ELF-1 (cell line): Measurements from ENCODE around the gene CCSER2.
"Not testable (repeated sequence)": the region's sequence is repeated elsewhere in the genome, so short reads cannot be mapped to it uniquely, and the experiment has no call there.

ENCODE experiments used
- DNase-seq: peaks from one replicate; pipeline ENCODE4 v3.0.0-alpha.2; 2016; ENCODE audit warnings: low read depth, low spot score

Gene CCSER2

GRCh38 chr10:84395581-84395980 is 67.2 kb downstream of the CCSER2 start:
- no peak for DNase-seq

GRCh38 chr10:84397735-84398144 is 69.4 kb downstream of the CCSER2 start:
- no peak for DNase-seq

DNA sequence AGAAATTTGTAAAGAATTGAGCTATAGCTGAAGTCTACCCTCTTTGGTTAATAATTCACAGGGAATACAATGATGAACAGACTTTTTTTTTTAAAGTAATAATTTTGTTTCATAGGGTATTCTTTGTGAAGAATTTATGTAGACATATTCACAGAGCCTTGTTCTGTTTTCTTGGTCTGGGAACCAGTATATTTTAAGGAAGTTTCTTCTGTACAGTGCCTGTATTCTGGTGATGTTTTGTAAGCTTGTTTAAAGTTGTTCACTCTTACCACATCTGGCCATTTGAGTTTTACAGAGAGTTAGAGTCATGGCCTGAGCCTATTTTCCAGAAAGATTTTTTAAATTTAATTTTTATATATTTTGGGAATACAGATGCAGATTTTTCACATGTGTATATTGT is 70.3 kb downstream of the CCSER2 start:
- DNase-seq, result no peak

DNA sequence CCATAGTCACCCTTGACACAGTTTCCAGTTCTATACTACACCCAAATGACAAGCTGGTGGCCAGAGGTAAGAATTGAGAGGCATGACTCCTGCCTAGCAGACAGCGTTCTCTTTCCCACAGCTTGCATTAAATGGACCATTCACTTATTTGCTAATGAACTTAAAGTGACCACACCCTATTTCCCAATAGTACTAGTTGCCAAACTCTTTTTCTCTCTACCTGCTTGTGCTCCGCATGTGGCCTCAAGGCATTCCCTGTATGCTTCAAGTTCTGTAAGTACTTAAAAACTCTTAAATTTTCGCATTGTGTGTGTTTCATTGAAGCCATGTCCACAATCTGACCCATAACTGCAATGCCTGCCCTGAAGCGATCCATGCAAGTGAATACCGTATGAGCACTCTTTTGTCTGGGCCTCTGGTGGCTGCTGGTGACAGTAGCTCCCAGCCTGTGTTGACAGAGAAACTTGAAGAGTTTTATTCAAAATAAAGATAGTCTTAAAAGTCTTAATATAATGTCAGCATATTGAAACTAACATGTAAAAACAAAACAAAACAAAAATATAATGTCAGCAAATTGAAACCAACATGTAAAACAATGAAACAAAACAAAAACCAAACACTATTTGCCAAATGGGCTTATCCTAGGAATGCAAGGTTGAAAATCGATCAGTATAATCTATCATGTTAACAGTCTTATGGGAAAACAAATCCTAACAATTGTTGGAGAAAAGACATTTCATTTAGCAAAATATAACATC is 73.6 kb downstream of the CCSER2 start:
- DNase-seq, result peak; percentile 13

DNA sequence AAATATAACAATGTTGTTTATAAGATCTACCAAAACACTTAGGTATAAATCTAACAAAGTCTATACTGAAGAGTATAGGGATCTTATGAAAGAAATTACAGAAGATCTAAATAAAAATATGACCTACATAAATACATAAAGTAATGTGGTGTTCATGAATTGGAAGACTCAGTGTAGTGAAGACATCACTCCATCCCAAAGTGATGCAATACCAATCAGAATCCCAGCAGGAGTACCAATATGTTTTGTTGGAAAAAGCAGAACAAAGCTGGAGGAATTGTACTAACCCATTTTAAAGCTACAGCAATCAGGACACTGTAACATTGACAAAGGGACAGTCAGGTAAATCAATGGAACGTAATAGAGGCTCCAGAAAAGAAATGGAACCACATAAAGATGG is 76.4 kb downstream of the CCSER2 start:
- no peak for DNase-seq

DNA sequence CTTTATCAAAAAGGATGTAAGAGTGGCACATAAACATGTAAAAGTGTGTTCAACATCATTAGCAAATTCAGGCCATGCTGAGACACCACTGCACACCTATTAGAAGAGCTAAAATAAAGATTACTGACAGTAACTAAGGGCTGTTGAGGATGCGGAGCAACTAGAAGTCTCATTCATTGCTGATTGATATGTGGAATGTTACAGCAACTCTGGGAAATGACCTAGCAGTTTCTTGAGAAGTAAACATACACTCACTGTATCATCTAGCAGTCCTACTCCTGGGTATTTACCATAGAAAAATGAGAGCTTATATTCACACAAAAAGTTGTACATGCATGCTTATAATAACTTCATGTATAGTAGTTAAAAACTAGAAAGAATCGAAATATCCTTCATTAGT is 77.3 kb downstream of the CCSER2 start:
- no peak for DNase-seq

GRCh38 chr10:84406561-84406960 is 78.2 kb downstream of the CCSER2 start:
- DNase-seq, result no peak

GRCh38 chr10:84407388-84408049 is 79.1 kb downstream of the CCSER2 start:
- DNase-seq, result no peak

- DNase-seq, result no peak
Measured at GRCh38 chr10:84412482-84412881, 84.1 kb downstream of the CCSER2 start.

GRCh38 chr10:84414110-84414509 is 85.7 kb downstream of the CCSER2 start:
- not testable (repeated sequence) for DNase-seq

DNA sequence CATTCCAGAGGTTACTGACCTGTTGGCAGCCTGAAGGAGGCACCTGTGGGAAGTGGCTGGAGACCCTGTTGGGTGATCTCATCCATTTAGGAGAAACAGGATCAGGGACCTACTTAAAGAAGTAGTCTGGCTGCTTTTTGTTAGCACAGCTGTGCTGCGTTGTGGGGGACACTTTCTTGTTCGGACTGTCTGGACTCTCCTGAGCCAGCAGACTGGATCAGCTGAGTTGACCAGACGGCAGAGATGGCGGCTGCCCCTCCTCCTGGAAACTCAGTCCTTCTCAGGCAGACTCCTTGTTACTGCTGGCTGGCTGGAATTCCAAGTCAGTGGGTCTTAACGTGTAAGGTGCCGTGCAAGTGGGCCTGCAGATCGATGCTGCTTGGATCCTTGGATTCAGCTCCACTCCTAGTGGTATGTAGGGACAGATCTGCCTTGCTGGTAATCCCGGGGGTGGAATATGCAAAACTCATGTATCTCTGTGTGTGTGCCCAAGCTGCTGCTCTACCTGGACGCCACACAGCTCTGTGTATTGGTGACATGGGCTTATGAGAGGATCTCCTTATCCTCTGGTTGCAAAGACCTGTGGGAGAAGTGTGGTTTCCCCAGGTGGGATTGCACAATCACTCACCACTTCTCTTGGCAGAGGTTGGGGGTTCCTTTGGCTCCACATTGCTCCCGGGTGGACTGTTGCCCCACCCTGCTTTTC is 87.3 kb downstream of the CCSER2 start:
- no peak for DNase-seq

DNA sequence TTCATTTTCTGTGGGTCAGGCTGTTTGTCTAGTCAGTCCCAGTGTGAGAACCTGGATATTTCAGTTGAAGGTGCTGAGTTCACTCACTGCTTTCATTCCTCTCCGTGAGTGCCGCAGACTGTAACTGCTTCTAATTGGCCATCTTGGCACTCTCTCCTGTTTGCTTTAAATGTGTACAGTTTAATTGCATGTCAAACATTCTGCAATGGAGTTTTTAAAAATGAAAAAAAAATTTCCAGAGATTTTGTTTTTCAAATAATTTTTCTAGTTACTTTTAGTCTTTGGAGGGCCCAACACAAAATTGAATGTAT is 87.8 kb downstream of the CCSER2 start:
- DNase-seq, result no peak

DNA sequence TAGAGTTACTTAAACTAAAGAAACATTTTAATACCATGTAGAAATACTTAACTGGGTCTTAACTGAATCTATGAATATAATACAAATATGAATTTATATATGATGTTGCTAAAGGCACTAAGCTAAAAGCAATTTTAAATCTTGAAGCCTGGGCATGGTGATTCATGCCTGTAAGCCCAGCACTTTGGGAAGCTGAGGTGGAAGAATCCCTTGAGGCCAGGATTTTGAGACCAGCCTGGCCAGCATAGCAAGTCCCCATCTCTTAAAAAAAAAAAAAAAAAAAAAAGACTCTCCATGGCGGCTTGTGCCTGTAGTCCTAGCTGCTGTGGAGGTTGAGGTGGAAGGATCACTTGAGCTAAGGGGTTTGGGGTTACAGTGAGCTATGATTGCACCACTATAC is 95.3 kb downstream of the CCSER2 start:
- DNase-seq, result no peak

- peak; percentile 32 for DNase-seq
Measured at GRCh38 chr10:84424731-84425167, 96.4 kb downstream of the CCSER2 start.

- no peak for DNase-seq
Measured at GRCh38 chr10:84427903-84428650, 99.7 kb downstream of the CCSER2 start.

GRCh38 chr10:84428711-84429110 is 100.3 kb downstream of the CCSER2 start:
- DNase-seq, result no peak

DNA sequence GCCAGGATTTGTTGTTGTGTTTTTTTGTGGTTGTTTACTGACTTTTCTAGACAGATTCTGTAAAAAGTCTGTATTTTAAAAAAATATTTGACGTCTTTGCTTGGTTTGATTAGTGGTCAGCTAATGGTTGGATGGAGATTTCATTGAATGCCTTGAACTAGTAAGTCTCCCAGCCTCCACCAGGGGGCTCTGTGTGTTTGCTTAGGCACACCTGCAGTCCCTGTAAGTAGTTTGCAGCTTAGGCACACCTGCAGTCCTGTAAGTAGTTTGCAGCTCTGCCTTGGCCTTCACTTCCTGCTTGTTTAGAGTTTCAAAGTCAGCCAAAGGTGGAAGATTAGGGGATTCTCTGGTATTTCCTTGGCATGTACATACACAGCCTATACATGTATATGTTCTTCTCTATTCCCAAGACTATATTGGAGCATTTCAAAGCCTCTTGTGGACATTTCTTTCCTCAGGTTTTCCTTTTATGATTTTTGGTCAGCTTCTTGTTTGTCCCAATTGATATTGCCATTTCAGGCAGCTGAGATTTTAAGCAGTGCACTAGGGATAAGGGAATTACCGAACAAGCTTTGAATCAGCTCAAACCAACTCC is 101.6 kb downstream of the CCSER2 start:
- peak; percentile 80 for DNase-seq

- DNase-seq, result no peak
Measured at GRCh38 chr10:84432891-84433290, 104.5 kb downstream of the CCSER2 start.

GRCh38 chr10:84440781-84441180 is 112.4 kb downstream of the CCSER2 start:
- DNase-seq, result no peak

- no peak for DNase-seq
Measured at GRCh38 chr10:84447701-84448400, 119.5 kb downstream of the CCSER2 start.

- not testable (repeated sequence) for DNase-seq
Measured at GRCh38 chr10:84449351-84449750, 121.0 kb downstream of the CCSER2 start.
